Activated naive CD4-positive, alpha-beta T cell treated with anti-CD3 and anti-CD28 coated beads, Interleukin-2, amount 50 U/mL, for 16 hours (primary cell): ENCODE results near the gene CPAMD8.
A peak's percentile ranks its signal among the peaks of the same experiment; 100 is the strongest.
"Not testable (repeated sequence)": the region's sequence is repeated elsewhere in the genome, so short reads cannot be mapped to it uniquely, and the experiment has no call there.

Experiments used
- DNase-seq: peaks from one replicate; pipeline ENCODE4 v3.0.0-alpha.2; 2020

The CPAMD8 gene

GRCh38 chr19:17037966-17038500 lies 11.4 kb upstream of the CPAMD8 start:
- no peak for DNase-seq

GRCh38 chr19:17037184-17037583 lies 10.6 kb upstream of the CPAMD8 start:
- DNase-seq, result no peak

DNA sequence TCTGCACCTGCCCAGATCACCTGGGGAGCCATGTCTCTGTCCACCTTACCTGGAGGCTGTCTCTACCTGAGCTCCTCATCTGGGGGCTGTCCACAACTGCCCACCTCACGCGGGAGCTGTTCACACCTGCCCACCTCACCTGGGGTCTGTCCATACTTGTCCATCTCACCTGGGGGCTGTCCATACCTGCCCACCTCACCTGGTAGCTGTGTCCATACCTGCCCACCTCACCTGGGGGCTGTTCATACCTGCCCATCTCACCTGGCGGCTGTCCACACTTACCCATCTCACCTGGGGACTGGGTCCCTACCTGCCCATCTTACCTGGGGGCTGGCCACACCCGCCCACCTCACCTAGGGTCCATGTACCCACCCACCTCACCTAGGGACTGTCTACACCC lies 10.0 kb upstream of the CPAMD8 start:
- no peak for DNase-seq

- no peak for DNase-seq
These were observed 9.3 kb upstream of the CPAMD8 start for GRCh38 chr19:17035842-17036424.

GRCh38 chr19:17031741-17032140 lies 5.1 kb upstream of the CPAMD8 start:
- DNase-seq, result no peak

GRCh38 chr19:17027535-17027975 lies 945 bp upstream of the CPAMD8 start:
- no peak for DNase-seq

GRCh38 chr19:17025991-17026658 lies 485 bp downstream of the CPAMD8 start:
- no peak for DNase-seq

DNA sequence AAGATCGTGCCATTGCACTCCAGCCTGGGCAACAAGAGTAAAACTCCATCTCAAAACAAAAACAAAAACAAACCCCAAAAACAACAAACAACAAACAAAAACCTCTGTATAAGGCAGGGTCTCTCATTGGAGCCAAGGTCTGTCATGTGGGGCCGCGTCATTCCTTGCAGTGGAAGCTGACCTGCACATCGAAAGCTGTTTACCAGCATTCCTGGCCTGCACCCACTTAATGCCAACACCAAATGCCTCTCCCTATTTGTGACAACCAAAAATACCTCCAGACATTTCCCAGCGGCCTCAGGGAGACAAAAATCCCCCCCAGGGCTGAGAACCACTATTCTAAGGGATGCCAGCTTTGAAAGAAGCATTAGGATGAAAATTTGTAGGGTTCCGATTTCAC lies 1.2 kb downstream of the CPAMD8 start:
- DNase-seq, result no peak

GRCh38 chr19:17024941-17025340 lies 1.7 kb downstream of the CPAMD8 start:
- not testable (repeated sequence) for DNase-seq

- no peak for DNase-seq
These were observed 2.8 kb downstream of the CPAMD8 start for GRCh38 chr19:17023805-17024204.

DNA sequence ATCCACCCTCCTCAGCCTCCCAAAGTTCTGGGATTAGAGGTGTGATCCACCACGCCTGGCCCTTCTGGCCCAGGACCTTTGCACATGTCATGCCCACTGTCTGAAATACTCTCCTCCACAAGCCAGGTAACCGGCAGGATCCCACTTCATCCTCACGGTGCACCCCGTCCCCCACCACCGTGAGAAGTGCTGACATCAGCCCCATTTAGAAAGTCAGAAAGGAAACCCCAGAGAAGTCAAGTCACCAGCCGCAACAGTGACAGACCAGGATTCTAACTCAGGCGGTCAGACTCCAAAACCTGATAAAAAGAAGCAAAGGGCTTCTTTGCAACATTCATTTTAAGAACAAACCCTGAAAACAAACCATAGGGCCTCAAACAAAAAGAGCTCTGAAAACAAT lies 3.9 kb downstream of the CPAMD8 start:
- no peak for DNase-seq

- no peak for DNase-seq
These were observed 4.6 kb downstream of the CPAMD8 start for GRCh38 chr19:17021793-17022590.

DNA sequence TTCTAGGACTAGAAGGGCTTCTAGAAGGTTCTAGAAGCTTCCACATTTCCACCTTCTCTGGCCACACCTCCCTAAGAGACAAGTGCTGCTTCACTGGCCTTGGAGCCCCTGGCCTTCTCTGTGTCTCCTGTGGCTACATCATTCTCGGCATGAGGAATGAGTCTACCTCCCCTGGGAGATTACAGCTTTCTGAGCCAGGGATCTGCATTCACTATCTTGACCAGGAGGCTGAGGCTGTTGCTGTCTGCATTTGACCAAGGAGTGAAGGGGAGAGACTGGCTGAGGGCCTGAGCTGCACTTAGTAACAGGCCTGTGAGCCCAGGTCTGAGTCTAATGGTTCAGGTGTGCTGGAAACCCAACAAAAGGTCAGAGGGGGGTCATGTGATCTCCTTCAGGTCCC lies 5.3 kb downstream of the CPAMD8 start:
- no peak for DNase-seq

- DNase-seq, result no peak
These were observed 5.8 kb downstream of the CPAMD8 start for GRCh38 chr19:17020823-17021222.

- no peak for DNase-seq
These were observed 6.2 kb downstream of the CPAMD8 start for GRCh38 chr19:17020385-17020784.

DNA sequence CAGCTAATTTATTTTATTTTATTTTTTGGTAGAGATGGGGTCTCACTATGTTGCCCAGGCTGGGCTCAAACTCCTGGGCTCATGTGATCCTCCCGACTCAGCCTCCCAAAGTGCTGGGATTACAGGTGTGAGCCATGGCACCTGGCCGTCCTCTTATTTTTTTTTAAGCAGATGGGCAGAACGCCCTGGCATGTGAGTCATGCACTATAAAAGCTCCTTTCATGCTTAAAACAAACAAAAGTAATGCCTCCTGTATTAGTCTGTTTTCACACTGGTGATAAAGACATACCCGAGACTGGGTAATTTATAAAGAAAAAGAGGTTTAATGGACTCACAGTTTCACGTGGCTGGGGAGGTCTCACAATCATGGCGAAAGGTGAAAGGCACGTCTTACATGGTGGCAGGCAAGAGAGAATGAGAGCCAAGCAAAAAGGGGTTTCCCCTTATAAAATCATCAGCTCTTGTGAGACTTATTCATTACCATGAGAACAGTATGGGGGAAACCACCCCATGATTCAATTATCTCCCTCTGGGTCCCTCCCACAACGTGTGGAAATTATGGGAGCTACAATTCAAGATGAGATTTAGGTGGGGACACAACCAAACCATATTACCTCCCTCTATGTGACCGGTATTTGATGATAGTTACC lies 12.3 kb downstream of the CPAMD8 start:
- DNase-seq, result not testable (repeated sequence)

GRCh38 chr19:17011485-17011884 lies 15.1 kb downstream of the CPAMD8 start:
- DNase-seq, result no peak

DNA sequence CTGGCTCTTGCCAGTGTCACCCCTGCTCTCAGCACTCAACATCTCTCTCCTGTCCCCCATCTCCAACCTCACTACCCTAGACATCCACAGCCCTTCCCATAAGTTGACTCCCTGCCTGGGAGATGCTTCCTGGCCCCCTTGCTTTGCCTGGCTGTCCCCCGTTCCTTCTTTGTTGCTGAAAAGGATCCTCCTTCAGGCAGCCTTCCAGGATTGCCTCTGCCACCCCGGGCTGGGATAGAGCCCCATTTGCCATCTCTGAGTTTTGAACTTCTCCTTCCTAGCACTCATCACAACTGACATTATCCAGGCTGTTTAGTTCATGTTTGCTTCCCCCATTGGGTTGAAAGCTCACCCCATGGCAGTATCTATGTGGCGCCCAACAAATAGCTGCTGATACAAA lies 20.0 kb downstream of the CPAMD8 start:
- DNase-seq, result no peak

GRCh38 chr19:17005000-17005399 lies 21.6 kb downstream of the CPAMD8 start:
- no peak for DNase-seq

DNA sequence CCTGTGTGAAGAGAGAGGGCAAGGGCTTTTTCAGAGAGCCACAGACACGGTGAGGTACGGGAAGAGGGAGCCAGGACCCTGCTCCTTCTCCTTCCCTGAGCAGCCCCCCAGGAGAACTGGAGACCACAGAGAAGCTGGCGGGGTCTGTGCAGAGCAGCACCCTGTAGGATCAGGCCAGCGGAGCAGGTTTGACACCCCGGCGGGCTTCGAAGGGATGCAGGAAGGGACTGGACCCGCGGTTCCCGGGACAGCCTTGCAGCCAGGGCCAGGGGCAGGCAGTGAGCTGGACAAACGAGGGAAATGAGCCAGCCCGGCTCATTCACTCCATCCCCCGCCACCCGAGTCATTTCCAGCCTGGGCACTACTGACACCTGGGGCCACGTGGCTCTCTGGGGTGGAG lies 22.2 kb downstream of the CPAMD8 start:
- no peak for DNase-seq

DNA sequence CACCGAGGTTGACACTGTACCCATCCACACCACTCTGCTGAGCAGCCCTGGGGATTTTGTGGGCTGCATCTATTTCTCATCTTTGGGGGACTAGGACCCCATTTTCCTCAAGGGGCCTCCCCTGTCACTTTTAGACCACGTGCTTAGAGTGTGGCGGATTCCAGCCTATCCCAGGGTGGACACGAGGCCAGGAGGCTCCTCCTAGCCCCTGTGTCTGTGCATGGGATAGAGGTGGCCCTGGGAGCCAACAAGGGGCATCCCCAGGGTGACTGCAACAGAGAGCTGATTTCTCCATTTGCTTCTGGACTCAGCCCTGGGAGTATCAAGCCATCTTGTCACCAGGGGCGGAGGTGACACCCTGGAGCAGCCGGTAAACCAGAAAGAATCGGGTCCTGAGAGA lies 24.2 kb downstream of the CPAMD8 start:
- no peak for DNase-seq

DNA sequence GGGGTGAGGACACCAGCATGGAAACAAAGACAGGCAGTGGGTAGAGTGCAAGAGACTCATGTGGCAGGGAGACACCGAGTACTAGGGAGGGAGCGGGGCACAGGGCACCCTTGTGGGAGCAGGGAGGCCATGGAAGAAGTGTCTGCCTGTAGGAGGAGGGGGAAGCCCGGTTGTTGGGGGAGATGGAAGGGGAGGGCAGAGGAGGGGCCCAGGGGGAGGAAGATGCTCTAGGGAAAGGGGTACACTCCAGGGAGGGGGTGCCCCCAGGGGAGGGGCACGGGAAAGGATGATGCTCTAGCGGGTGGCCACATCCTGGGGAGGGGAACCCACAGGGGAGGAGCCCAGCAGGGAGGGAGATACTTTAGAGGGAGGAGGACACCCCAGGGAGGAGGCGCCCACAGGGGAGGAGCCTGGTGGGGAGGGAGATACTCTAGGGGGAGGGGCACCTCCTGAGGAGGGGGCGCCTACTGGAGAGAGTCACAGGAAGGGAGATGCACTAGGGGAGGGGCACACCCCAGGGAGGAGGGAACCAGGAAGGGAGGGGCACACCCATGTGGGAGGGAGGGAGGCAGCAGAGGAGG lies 24.9 kb downstream of the CPAMD8 start:
- DNase-seq, result peak; percentile 39

DNA sequence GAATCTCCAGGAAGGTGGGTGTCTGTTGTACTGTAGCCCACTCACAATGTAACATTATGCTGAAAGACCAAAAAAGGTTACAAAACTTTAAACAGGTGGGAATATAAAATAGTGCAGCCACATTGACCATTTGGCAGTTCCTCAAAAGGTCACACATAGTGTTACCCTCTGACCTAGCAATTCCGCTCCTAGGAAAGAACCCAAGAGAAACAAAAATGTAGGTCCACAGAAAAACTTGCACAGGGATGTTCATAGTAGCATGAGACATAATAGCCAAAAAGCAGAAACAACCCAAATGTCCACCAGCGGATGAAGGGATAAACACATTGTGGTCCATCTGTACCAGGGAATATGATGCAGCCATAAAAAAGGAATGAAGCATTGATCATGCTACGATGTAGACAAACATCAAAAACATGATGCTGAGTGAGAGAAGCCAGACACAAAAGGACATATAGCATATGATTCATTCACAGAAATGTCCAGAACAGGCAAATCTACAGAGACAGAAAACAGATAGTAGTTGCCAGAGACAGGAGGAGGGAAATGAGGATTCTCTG lies 27.9 kb downstream of the CPAMD8 start:
- DNase-seq, result no peak
